GM23338 (cell line): ENCODE results near the gene BCAS1.

ENCODE experiments used
- CREB1 ChIP-seq: fragments of 250-450 bp; sonication (Bioruptor Pico); IDR thresholded peaks from 2 replicates; pipeline ENCODE4 v1.5.0; 2020; ENCODE audit warnings: low read depth, mild to moderate bottlenecking, moderate library complexity
- CTCF ChIP-seq, 2 experiments: fragments of 200-600 bp in 1 of 2; sonication (generic) in 1 of 2; conservative IDR thresholded peaks; 2 replicates each; pipeline versions ENCODE4 v1.5.1 to v1.6.1; 2016 to 2017; ENCODE audit warnings: antibody characterized with exemption in 2 of 2, low read depth in 2 of 2, mild to moderate bottlenecking in 2 of 2, moderate library complexity in 1 of 2
- ETS1 ChIP-seq: IDR thresholded peaks from 2 replicates; pipeline ENCODE4 v1.6.1; 2016; ENCODE audit warnings: antibody characterized with exemption
- EZH2 ChIP-seq: fragments of 200-600 bp; sonication (generic); IDR thresholded peaks from one replicate; pipeline ENCODE4 v1.8.0; 2017; ENCODE audit warnings: antibody characterized with exemption, mild to moderate bottlenecking, low read depth; ENCODE audit not compliant: unreplicated experiment
- EZH2phosphoT487 ChIP-seq: fragments of 200-600 bp; sonication (generic); IDR thresholded peaks from one replicate; pipeline ENCODE4 v1.8.1; 2018; ENCODE audit warnings: antibody characterized with exemption; ENCODE audit not compliant: unreplicated experiment
- JUNB ChIP-seq: IDR thresholded peaks from one replicate; pipeline ENCODE4 v1.6.1; 2016; ENCODE audit warnings: antibody characterized with exemption; ENCODE audit not compliant: unreplicated experiment
- NANOG ChIP-seq: IDR thresholded peaks from 2 replicates; pipeline ENCODE4 v1.6.1; 2016; ENCODE audit warnings: antibody characterized with exemption, borderline replicate concordance
- POLR2AphosphoS5 ChIP-seq: IDR thresholded peaks from 2 replicates; pipeline ENCODE4 v1.6.1; 2016; ENCODE audit warnings: antibody characterized with exemption, low read depth
- REST ChIP-seq: IDR thresholded peaks from one replicate; pipeline ENCODE4 v1.6.1; 2018; ENCODE audit warnings: antibody characterized with exemption; ENCODE audit not compliant: unreplicated experiment
- STAT1 ChIP-seq: IDR thresholded peaks from one replicate; pipeline ENCODE4 v1.6.1; 2016; ENCODE audit warnings: antibody characterized with exemption; ENCODE audit not compliant: unreplicated experiment
- ZNF114 ChIP-seq: fragments of 250-450 bp; sonication (Bioruptor Pico); IDR thresholded peaks from 2 replicates; pipeline ENCODE4 v1.5.0; 2020; ENCODE audit warnings: mild to moderate bottlenecking, moderate library complexity
- ZNF331 ChIP-seq: fragments of 250-450 bp; sonication (Bioruptor Pico); IDR thresholded peaks from 2 replicates; pipeline ENCODE4 v1.5.0; 2020; ENCODE audit warnings: low read depth, mild to moderate bottlenecking, moderate library complexity

DNA sequence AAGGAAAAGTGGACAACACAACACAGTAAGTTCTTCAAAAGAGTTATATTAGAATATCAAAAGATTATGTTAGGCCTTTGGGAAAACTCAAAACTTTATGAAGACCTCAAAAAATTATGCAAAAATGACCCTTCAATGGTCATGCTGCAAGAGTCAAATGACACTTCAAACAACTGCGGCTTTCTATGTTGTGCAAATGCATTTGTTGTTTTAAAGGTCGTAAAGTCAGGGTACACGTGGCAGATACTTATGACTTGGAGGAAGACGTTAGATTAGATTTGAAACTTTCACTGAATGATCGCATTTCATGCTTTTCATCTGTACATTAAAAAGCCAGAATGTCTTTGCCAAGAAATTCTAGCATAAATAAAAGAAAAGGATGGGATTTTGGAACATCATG is 31.4 kb downstream of the BCAS1 start:
- no peak for TF ChIP-seq POLR2AphosphoS5
- TF ChIP-seq EZH2 = no peak
- TF ChIP-seq CTCF (conservative IDR thresholded peaks at IDR 0.05; ENCODE audit: low read depth in 2 of 2) = no peak
- TF ChIP-seq ZNF114 (CRISPR knock-in tag) = no peak
- no peak for TF ChIP-seq CREB1 (CRISPR knock-in tag)
- no peak for TF ChIP-seq EZH2phosphoT487
- no peak for TF ChIP-seq REST
- TF ChIP-seq STAT1 = no peak
- TF ChIP-seq ZNF331 (CRISPR knock-in tag) = no peak
- TF ChIP-seq JUNB = no peak
- no peak for TF ChIP-seq ETS1
- no peak for TF ChIP-seq NANOG
